ENCODE measurements around the gene AMZ1. TPM values are rescaled to one million over a fixed set of nuclear protein-coding genes. Genes with fewer than 3 reads are reported as not detected.
"Not testable (repeated sequence)": the region's sequence is repeated elsewhere in the genome, so short reads cannot be mapped to it uniquely, and the experiment has no call there.

AMZ1 gene
- total RNA-seq, 2 donors from 2014 or later: 0.32 to 0.76 TPM

DNA sequence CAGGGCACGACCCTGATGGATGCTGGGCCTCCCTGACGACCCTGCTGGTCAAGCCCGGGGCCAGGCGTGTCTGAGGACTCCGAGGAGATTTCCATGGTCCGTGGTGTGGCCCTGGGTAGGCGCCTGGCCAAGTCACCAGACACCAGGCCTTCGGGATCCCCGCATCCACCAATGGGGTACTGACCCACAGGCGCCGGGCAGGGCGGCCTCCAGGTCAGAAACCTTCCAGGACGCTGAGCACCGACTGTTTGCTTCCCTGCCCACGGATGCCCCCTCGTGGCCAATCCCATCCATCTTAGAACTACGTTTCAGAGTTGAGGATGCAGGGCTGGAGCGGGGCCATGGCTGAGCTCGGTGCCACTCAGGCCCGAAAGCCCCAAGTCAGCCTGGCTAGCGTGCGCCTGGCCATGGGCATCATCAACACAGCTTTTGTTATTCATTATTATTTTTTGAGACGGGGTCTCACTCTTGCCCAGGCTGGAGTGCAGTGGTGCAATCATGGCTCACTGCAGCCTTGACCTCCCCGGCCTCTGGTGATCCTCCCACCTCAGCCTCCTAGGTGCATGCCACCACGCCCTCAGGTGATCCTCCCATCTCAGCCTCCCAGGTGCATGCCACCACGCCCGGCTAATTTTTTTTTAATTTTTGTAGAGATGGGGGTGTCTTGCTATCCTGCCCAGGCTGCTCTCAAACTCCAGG lies 7.1 kb upstream of the AMZ1 start:
- Mint-ChIP-seq H3K4me1 (no peaks in the 10 kb centered on the region), H3K4me3 (no peak overlapping the region)

GRCh38 chr7:2681929-2682799 lies 5.8 kb upstream of the AMZ1 start:
- Mint-ChIP-seq H3K4me3 (no peak overlapping the region), H3K4me1 (no peaks in the 10 kb centered on the region), H3K27ac (no peak overlapping the region), H3K36me3 (ENCODE audit: low read depth) (peaks cover 3% of the 10 kb centered on the region), H3K27me3 (peaks cover 33% of the 10 kb centered on the region)
- ATAC-seq (no peak), DNase-seq (no peak)
- no peaks in the 10 kb centered on the region for H3K9me3 ChIP-seq (ENCODE audit: control insufficient read depth, low read length, poor library complexity, severe bottlenecking)

More for the DNA sequence above, 7.1 kb upstream of the AMZ1 start:
- Mint-ChIP-seq H3K27me3 (peaks cover 27% of the 10 kb centered on the region), H3K36me3 (ENCODE audit: low read depth) (peaks cover 3% of the 10 kb centered on the region), H3K27ac (no peak overlapping the region)
- ATAC-seq (peak; percentile 47), DNase-seq (peak in 2 of 3 donors; percentile 21 to 33)
- no peaks in the 10 kb centered on the region for H3K9me3 ChIP-seq (ENCODE audit: control insufficient read depth, low read length, poor library complexity, severe bottlenecking)

- Mint-ChIP-seq H3K4me1 (peaks cover 4% of the 10 kb centered on the region), H3K4me3 (no peak overlapping the region), H3K27ac (no peak overlapping the region), H3K27me3 (peaks cover 44% of the 10 kb centered on the region), H3K36me3 (ENCODE audit: low read depth) (peaks cover 5% of the 10 kb centered on the region)
- no peak for ATAC-seq
- H3K9me3 ChIP-seq (ENCODE audit: control insufficient read depth, low read length, poor library complexity, severe bottlenecking): no peaks in the 10 kb centered on the region
- DNase-seq: no peak
Measured at GRCh38 chr7:2684501-2684900, 3.5 kb upstream of the AMZ1 start.

DNA sequence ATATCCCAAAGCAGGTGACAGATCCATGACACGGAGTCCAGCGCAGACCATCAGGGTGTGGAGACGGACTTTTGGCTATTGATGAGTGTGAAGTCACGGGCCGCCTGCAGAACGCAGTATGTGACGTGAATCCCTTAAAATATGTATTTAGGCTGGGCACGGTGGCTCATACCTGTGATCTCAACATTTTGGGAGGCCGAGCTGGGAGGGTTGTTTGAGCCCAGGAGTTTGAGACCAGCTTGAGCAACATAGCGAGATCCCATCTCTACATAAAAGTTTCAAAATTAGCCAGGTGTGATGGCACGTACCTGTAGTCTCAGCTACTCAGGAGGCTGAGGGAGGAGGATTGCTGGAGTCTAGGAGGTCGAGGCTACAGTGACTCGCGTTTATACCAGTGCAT lies 1.9 kb upstream of the AMZ1 start:
- Mint-ChIP-seq H3K4me3 (no peak overlapping the region), H3K36me3 (ENCODE audit: low read depth) (peaks cover 5% of the 10 kb centered on the region), H3K27me3 (peaks cover 46% of the 10 kb centered on the region), H3K27ac (no peak overlapping the region), H3K4me1 (peaks cover 5% of the 10 kb centered on the region)
- no peak for DNase-seq
- no peak for ATAC-seq
- H3K9me3 ChIP-seq (ENCODE audit: control insufficient read depth, low read length, poor library complexity, severe bottlenecking): no peaks in the 10 kb centered on the region

DNA sequence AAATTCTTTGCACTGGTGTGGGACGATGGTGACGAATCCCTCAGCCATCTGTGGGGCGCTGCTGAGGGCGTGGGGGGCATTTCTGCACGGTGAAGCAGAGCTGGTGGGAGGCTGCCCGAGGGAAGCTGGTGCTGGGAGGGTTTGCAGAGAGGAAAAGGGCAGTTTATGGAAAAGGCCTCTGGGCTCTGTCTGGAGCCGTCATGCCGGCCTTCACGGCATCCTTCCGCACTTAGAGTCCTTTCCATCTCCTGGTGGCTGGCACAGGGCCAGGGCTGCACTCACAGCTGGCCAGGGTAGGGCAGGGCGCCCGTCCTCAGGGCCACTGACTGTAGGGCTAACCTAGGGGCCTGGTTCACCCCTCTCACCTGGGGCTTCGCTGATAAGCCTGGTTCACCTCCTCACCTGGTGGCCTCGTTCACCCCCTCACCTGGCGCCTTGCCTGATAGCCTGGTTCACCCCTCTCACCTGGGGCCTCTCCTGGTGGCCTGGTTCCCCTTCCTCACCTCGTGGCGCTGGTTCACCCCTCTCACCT lies 598 bp upstream of the AMZ1 start:
- peak overlapping the region; percentile 55 for H3K4me3 Mint-ChIP-seq
- ATAC-seq (no peak), DNase-seq (no peak)
- peaks cover 5% of the 10 kb centered on the region for H3K4me1 Mint-ChIP-seq
- no peak overlapping the region for H3K27ac Mint-ChIP-seq
- H3K9me3 ChIP-seq (ENCODE audit: control insufficient read depth, low read length, poor library complexity, severe bottlenecking): no peaks in the 10 kb centered on the region
- peaks cover 40% of the 10 kb centered on the region for H3K27me3 Mint-ChIP-seq
- peaks cover 5% of the 10 kb centered on the region for H3K36me3 Mint-ChIP-seq (ENCODE audit: low read depth)

GRCh38 chr7:2688409-2689342 lies 674 bp downstream of the AMZ1 start:
- H3K36me3 Mint-ChIP-seq (ENCODE audit: low read depth): peaks cover 2% of the 10 kb centered on the region
- no peak overlapping the region for H3K27ac Mint-ChIP-seq
- H3K4me3 Mint-ChIP-seq: peak overlapping the region; percentile 39
- H3K9me3 ChIP-seq (ENCODE audit: control insufficient read depth, low read length, poor library complexity, severe bottlenecking): no peaks in the 10 kb centered on the region
- H3K27me3 Mint-ChIP-seq: peaks cover 32% of the 10 kb centered on the region
- H3K4me1 Mint-ChIP-seq: peaks cover 5% of the 10 kb centered on the region
- DNase-seq (no peak), ATAC-seq (peak; percentile 21)

- DNase-seq (no peak), ATAC-seq (no peak)
- H3K4me3 Mint-ChIP-seq: no peak overlapping the region
- peaks cover 5% of the 10 kb centered on the region for H3K4me1 Mint-ChIP-seq
- H3K27me3 Mint-ChIP-seq: peaks cover 28% of the 10 kb centered on the region
- peaks cover 2% of the 10 kb centered on the region for H3K36me3 Mint-ChIP-seq (ENCODE audit: low read depth)
- no peak overlapping the region for H3K27ac Mint-ChIP-seq
- H3K9me3 ChIP-seq (ENCODE audit: control insufficient read depth, low read length, poor library complexity, severe bottlenecking): no peaks in the 10 kb centered on the region
Measured at GRCh38 chr7:2689343-2689847, 1.4 kb downstream of the AMZ1 start.

DNA sequence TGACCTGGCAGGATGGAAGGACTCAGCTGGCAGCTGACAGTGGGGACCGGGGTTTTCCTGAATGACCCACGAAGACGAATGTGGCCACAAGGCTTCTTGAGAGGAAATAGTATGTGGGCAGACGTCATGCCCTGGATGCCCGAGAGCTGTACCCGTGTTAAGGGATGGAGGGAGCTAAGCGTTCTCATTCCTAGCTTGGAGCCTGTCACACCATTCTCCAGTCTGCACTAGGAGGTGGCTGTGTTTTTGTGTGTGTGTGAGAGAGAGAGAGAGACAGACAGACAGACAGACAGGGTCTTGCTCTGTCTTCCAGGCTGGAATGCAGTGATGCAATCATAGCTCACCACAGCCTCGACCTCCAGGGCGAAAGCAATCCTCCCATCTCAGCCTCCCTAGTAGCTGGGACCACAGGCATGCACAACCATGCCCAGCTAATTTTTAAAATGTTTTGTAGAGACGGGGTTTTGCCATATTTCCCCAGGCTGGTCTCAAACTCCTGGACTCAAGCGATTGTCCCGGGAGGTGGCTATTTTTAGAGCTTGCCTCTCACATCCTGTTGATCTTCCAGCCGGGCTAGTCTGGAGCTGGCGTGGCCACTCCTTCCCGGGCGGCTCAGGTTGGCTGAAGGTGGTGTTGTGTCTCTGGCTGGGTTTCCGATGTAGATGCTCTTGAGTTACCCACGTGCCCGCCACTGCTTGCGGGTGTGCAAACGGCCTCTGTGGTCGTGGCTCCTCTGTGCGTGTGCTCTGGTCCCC lies 2.1 kb downstream of the AMZ1 start:
- peaks cover 2% of the 10 kb centered on the region for H3K36me3 Mint-ChIP-seq (ENCODE audit: low read depth)
- H3K27me3 Mint-ChIP-seq: peaks cover 27% of the 10 kb centered on the region
- no peak for ATAC-seq
- H3K9me3 ChIP-seq (ENCODE audit: control insufficient read depth, low read length, poor library complexity, severe bottlenecking): no peaks in the 10 kb centered on the region
- no peak for DNase-seq
- peaks cover 5% of the 10 kb centered on the region for H3K4me1 Mint-ChIP-seq
- no peak overlapping the region for H3K27ac Mint-ChIP-seq
- H3K4me3 Mint-ChIP-seq: no peak overlapping the region

- no peak overlapping the region for H3K27ac Mint-ChIP-seq
Measured at GRCh38 chr7:2691011-2691707, 3.2 kb downstream of the AMZ1 start.

GRCh38 chr7:2691932-2692439 lies 4.0 kb downstream of the AMZ1 start:
- H3K4me1 Mint-ChIP-seq; H3K36me3 Mint-ChIP-seq (ENCODE audit: low read depth); H3K27ac Mint-ChIP-seq; ATAC-seq; DNase-seq; H3K4me3 Mint-ChIP-seq; H3K9me3 ChIP-seq (ENCODE audit: control insufficient read depth, low read length, poor library complexity, severe bottlenecking): not testable (repeated sequence)
- H3K27me3 Mint-ChIP-seq: peaks cover 21% of the 10 kb centered on the region

More at GRCh38 chr7:2691011-2691707, 3.2 kb downstream of the AMZ1 start:
- no peaks in the 10 kb centered on the region for H3K9me3 ChIP-seq (ENCODE audit: control insufficient read depth, low read length, poor library complexity, severe bottlenecking)
- Mint-ChIP-seq H3K36me3 (ENCODE audit: low read depth) (peaks cover 2% of the 10 kb centered on the region), H3K27me3 (peaks cover 24% of the 10 kb centered on the region), H3K4me3 (peak overlapping the region; percentile 9), H3K4me1 (peaks cover 5% of the 10 kb centered on the region)
- DNase-seq (no peak), ATAC-seq (no peak)

- peaks cover 16% of the 10 kb centered on the region for H3K27me3 Mint-ChIP-seq
Measured at GRCh38 chr7:2692543-2692942, 4.5 kb downstream of the AMZ1 start.

More at GRCh38 chr7:2692543-2692942, 4.5 kb downstream of the AMZ1 start:
- H3K36me3 Mint-ChIP-seq (ENCODE audit: low read depth): peaks cover 2% of the 10 kb centered on the region
- no peak overlapping the region for H3K4me3 Mint-ChIP-seq
- H3K27ac Mint-ChIP-seq: no peak overlapping the region
- no peaks in the 10 kb centered on the region for H3K9me3 ChIP-seq (ENCODE audit: control insufficient read depth, low read length, poor library complexity, severe bottlenecking)
- peaks cover 5% of the 10 kb centered on the region for H3K4me1 Mint-ChIP-seq
- DNase-seq: no peak
- ATAC-seq: no peak

All from T-helper 17 cell (primary cell).